Natural killer cell treated with Interleukin-12 subunit alpha and Interleukin-12 subunit beta and Interleukin-15 and Interleukin-18, amount 100 ng/mL, for 72 hours (primary cell): ENCODE data around the gene AQP1. TPM values are rescaled to one million over a fixed set of nuclear protein-coding genes. Genes with fewer than 3 reads are reported as not detected.

Source experiments
- ATAC-seq, 2 donors: fragments of 150-1000 bp; cut with Tn5 transposase in 1 of 2; sonication (Bioruptor Pico), chemical (Tn5 transposase) in 1 of 2; 2 replicates each; pipeline ENCODE4 v1.10.0; 2021
- DNase-seq: peaks from one replicate; pipeline ENCODE4 v3.0.0; 2022; ENCODE audit warnings: low spot score
- H3K27ac Mint-ChIP-seq, 2 donors: 1 replicate in 1 of 2; 2 replicates in 1 of 2; pipeline ENCODE4 v1.8.0; 2022; ENCODE audit warnings: mixed read lengths in 2 of 2, mild to moderate bottlenecking in 1 of 2, moderate library complexity in 1 of 2
- H3K27me3 Mint-ChIP-seq, 2 donors: 1 replicate in 1 of 2; 2 replicates in 1 of 2; pipeline ENCODE4 v1.8.0; 2022; ENCODE audit warnings: mixed read lengths in 2 of 2
- H3K36me3 Mint-ChIP-seq: one replicate; pipeline ENCODE4 v1.8.0; 2022; ENCODE audit warnings: mixed read lengths
- H3K4me1 Mint-ChIP-seq, 2 donors: 1 replicate in 1 of 2; 2 replicates in 1 of 2; pipeline ENCODE4 v1.8.0; 2022; ENCODE audit warnings: low read depth in 2 of 2, mixed read lengths in 2 of 2, mild to moderate bottlenecking in 1 of 2
- H3K4me3 Mint-ChIP-seq: one replicate; pipeline ENCODE4 v1.8.0; 2022; ENCODE audit warnings: mixed read lengths
- H3K9me3 Mint-ChIP-seq: 2 replicates; pipeline ENCODE4 v1.8.0; 2022; ENCODE audit warnings: mixed read lengths
- total RNA-seq, 2 donors: library from RNA; stranded (reverse); gene quantifications; one replicate each; pipeline ENCODE4 v1.2.3, GENCODE V29; 2022

The AQP1 gene
- total RNA-seq, 2 donors from 2014 or later, result 0.14 TPM; not detected in 1

DNA sequence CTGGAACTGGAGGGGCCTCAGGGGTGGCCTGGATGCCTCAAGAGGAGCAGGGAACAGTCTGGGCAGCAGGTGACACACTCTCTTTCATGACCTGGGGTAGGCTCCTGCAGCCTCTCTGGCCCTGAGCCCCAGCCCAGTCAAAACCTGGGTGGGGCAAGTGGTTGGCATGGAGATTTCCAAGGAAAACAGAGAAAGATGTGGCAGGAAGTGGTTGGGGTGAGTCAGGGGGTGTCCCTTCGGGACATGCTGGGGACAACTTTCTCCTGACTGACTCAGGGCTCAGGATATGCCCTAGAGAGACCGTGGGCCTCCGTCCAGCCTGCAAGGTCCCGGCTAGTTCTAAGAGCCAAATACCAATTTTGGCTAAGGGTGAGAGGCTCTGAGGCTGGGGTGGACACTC, 2.9 kb downstream of the AQP1 start:
- Mint-ChIP-seq H3K27me3 (no peaks in the 10 kb centered on the region), H3K4me3 (no peak overlapping the region), H3K27ac (no peak overlapping the region), H3K4me1 (no peaks in the 10 kb centered on the region), H3K36me3 (no peaks in the 10 kb centered on the region), H3K9me3 (no peaks in the 10 kb centered on the region)
- DNase-seq, result no peak
- no peak for ATAC-seq

DNA sequence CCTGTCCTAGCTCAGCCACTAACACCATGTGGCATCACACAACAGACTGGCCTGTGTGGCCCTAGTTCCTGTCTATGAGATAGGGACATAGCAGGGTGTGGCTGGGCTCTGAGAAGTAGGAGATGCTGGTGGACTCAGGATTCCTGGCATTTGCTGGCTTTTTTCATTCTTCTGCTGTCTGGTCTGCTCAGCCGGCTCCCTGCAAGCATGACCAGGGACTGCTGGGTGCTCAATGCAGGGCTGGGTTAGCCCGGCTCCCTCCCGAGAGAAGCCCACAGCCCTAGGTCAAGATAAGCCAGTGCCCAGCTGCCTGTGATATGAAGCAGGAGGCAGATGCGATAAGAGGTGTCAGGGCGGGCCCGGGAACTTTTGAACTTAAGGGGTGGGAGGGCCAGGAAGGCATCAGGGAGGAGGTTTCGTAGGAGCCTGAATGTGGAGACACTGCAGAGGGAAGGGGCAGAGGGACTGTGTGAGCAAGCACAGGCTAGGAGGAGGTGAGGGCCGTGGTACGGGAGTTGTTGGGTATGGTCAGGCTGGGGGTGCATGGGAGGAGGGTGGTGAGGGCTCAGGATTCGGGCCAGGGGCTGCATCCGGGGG, 3.5 kb downstream of the AQP1 start:
- H3K36me3 Mint-ChIP-seq, result no peaks in the 10 kb centered on the region
- H3K4me3 Mint-ChIP-seq, result no peak overlapping the region
- ATAC-seq (no peak), DNase-seq (no peak)
- no peaks in the 10 kb centered on the region for H3K27me3 Mint-ChIP-seq
- no peaks in the 10 kb centered on the region for H3K9me3 Mint-ChIP-seq
- H3K27ac Mint-ChIP-seq, result no peak overlapping the region
- H3K4me1 Mint-ChIP-seq, result no peaks in the 10 kb centered on the region

DNA sequence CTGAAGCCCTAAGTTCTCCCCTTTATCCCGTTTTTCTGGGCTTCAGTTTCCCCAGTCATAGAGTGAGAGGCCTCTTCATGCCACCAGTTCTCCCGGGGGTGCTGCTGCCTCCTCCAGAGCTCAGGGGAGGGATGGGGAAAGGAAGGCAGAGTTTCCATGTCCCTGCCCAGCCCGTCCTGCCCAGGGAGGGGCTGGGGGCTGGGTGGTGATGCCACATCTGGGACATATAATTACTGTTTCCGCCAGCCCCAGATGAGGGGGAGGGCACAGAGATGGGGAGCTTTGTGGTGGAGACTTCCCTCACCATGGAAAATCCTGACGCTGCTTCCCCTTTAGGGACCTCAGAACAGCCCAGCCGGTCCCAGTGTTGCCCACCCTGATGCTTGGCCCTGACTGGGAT, 4.1 kb downstream of the AQP1 start:
- no peaks in the 10 kb centered on the region for H3K4me1 Mint-ChIP-seq
- H3K4me3 Mint-ChIP-seq, result no peak overlapping the region
- no peak overlapping the region for H3K27ac Mint-ChIP-seq
- H3K9me3 Mint-ChIP-seq, result no peaks in the 10 kb centered on the region
- H3K36me3 Mint-ChIP-seq, result no peaks in the 10 kb centered on the region
- DNase-seq (no peak), ATAC-seq (no peak)
- H3K27me3 Mint-ChIP-seq, result no peaks in the 10 kb centered on the region

DNA sequence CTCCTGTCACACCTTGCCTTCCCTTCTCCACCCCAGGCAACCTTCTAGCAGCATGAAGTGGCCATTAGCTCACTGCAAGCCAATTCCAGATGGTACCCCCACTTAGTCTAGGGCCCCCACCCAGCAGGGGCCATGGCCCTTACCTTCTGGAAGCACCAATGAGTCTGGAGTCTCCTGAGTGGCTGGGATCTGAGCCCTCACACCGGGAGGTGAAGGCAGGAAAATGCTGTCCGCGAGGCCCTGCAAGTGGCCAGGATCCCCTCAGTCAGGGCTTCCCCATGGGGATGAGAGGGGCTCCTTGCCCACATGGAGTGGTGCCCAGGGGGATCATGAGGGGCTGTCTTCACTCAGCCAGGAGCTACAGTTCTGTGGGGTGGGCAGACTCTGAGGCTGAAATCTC, 4.6 kb downstream of the AQP1 start:
- Mint-ChIP-seq H3K36me3 (no peaks in the 10 kb centered on the region), H3K9me3 (no peaks in the 10 kb centered on the region), H3K27ac (no peak overlapping the region), H3K4me1 (no peaks in the 10 kb centered on the region), H3K4me3 (no peak overlapping the region), H3K27me3 (no peaks in the 10 kb centered on the region)
- no peak for ATAC-seq
- DNase-seq, result no peak

DNA sequence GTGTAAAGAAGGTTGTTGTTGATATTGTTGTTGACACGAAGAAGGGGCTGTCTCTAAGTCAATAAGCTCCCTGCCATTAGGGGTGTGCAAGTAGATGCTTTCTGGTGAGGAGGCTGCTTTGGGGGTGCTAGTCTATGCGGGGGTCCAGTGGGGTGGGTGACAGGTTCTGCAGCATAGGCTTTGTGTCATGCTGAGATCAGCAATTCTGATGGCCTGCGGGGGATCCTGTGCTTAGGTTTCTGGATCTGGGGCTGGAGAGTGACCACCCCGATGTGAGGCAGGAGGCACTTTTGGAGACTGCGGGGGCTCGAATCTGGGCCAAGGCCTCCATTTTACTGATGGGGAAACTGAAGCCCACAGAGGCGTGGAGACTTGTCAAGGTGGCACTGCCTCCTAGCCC, 5.1 kb downstream of the AQP1 start:
- H3K4me3 Mint-ChIP-seq, result no peak overlapping the region
- no peaks in the 10 kb centered on the region for H3K36me3 Mint-ChIP-seq
- H3K27me3 Mint-ChIP-seq, result no peaks in the 10 kb centered on the region
- no peak for DNase-seq
- no peak overlapping the region for H3K27ac Mint-ChIP-seq
- no peaks in the 10 kb centered on the region for H3K9me3 Mint-ChIP-seq
- no peaks in the 10 kb centered on the region for H3K4me1 Mint-ChIP-seq
- no peak for ATAC-seq

DNA sequence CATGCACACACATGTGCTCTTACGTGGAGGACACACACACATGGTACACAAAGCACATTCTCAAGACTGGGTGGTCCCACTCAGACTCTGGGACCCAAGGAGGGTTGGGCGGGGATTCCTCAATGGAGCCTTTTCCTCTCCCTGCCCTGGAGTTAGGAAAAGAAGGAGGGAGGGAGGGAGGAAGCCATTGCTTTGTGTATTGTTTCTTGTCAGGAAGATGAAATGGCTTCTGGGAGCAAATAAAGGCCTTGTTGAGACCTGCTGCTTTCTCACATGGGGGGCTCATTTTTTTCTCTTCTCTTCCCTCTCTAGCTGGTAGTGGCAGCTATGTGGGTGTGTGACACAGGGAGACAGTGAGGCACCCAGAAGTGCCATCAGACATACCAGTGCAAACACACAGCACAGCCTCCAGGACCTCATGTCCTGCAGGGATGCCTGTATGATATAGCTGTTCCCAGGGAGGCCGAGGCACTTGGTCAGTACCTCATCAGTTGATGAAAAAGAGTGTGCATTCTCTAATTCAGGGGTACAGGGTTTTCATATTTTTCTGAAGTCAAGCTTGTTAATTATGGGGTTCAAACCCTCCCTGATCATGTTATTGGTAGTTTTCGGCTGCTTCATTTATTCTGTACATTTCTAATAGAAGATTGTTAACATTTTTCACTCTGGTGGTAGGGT, 5.7 kb downstream of the AQP1 start:
- ATAC-seq (no peak), DNase-seq (no peak)
- Mint-ChIP-seq H3K9me3 (no peaks in the 10 kb centered on the region), H3K27me3 (no peaks in the 10 kb centered on the region), H3K27ac (no peak overlapping the region), H3K4me1 (no peaks in the 10 kb centered on the region), H3K4me3 (no peak overlapping the region), H3K36me3 (no peaks in the 10 kb centered on the region)

DNA sequence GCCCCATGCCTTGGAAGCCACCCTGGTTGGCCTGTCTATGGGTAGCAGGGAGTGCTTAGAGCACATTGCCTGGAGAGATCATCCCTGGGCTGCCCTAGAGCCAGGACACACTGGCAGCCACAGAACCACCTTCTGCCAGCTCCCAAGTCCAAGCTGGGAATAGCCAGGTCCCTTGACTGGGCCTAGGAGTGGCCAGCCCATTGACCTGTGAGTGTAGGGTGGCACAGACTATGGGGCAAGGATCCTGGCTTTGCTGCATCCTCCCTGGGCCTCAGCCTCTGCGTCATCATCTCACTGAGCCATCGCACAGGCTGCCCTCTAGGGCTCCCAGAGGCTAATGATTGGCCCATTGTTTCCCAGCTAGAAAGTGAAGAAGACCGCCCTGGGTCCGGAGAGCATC, 7.0 kb downstream of the AQP1 start:
- no peak overlapping the region for H3K4me3 Mint-ChIP-seq
- H3K27ac Mint-ChIP-seq, result no peak overlapping the region
- no peaks in the 10 kb centered on the region for H3K9me3 Mint-ChIP-seq
- H3K36me3 Mint-ChIP-seq, result no peaks in the 10 kb centered on the region
- ATAC-seq (no peak), DNase-seq (no peak)
- H3K4me1 Mint-ChIP-seq, result no peaks in the 10 kb centered on the region
- no peaks in the 10 kb centered on the region for H3K27me3 Mint-ChIP-seq

DNA sequence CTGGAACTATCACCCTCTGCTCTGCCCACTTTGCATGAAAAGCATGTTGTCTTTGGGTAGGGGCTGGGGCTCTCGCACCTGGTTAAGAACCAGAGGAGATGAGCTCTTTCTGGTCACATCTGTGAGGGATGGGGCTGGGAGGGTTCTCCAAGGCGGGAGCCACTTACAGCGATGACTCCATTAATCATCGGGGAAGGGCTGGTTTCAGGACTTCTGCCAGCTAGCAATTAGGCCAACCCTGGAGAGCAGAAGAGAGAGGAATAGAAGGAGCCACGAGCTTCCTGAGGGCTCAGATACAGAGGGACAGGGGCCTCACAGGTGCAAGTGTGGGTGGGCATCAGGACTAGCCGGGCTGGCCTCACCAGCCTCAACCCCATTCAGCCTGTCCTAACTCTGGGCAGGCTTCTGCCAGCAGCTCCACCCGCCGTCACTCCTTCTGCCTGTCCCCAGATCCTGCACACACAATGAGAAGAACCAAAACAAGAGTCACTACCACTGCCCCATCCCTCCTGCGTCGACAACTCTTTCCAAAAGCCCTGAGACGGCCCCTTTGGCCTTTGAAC, 8.4 kb downstream of the AQP1 start:
- H3K27ac Mint-ChIP-seq, result no peak overlapping the region
- H3K9me3 Mint-ChIP-seq, result no peaks in the 10 kb centered on the region
- H3K36me3 Mint-ChIP-seq, result no peaks in the 10 kb centered on the region
- H3K4me3 Mint-ChIP-seq, result no peak overlapping the region
- ATAC-seq, result no peak
- no peaks in the 10 kb centered on the region for H3K4me1 Mint-ChIP-seq
- peak; percentile 41 for DNase-seq
- H3K27me3 Mint-ChIP-seq, result no peaks in the 10 kb centered on the region

DNA sequence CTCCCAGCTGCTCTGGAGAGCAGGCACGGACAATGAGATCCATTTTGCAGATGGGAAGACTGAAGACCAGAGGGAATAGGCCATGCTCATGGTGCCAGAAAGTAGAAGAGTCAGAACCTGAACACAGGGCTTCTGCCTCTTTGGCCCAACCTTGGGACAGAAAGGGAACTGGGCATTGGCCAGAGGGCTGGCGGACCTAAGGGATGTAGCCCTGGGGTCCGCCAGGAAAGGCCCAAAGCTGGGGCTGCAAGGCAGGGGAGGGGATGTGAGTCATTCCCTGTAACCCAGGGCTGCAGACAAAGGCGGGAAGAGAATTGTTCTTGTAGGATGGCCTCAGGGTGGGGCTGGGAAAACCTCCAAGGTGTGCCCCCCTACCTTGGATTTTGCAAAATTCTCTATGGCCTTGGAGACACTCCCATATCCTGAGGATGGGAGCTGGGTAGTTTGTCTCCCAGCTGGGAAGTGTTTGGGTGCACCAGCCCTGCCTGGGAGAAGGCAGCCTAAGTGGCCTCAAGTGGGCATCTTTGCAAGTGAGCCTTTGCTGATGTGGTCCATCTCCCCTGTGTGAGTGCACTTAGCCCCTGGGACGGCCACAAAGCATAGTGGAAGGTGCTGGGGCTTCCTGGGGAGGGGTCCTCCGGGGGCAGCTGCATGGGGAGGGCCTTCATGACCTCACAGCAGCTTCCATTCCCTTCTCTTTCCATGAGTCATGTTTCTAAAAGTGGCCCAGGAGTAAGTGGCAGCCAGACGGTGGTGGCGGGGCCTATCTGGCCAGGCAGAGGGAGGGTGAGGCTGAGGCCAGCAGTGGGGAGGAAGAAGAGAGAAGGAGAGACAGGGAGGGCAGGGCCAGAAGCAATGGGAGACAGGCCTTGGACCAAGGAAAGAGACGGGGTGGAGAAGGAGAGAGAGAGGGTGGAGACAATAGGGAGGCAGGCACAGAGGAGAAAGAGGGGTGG, 9.2 kb downstream of the AQP1 start:
- ATAC-seq, result no peak
- H3K36me3 Mint-ChIP-seq, result no peaks in the 10 kb centered on the region
- no peak overlapping the region for H3K4me3 Mint-ChIP-seq
- H3K27ac Mint-ChIP-seq, result no peak overlapping the region
- peak; percentile 41 for DNase-seq
- H3K27me3 Mint-ChIP-seq, result no peaks in the 10 kb centered on the region
- no peaks in the 10 kb centered on the region for H3K4me1 Mint-ChIP-seq
- no peaks in the 10 kb centered on the region for H3K9me3 Mint-ChIP-seq

DNA sequence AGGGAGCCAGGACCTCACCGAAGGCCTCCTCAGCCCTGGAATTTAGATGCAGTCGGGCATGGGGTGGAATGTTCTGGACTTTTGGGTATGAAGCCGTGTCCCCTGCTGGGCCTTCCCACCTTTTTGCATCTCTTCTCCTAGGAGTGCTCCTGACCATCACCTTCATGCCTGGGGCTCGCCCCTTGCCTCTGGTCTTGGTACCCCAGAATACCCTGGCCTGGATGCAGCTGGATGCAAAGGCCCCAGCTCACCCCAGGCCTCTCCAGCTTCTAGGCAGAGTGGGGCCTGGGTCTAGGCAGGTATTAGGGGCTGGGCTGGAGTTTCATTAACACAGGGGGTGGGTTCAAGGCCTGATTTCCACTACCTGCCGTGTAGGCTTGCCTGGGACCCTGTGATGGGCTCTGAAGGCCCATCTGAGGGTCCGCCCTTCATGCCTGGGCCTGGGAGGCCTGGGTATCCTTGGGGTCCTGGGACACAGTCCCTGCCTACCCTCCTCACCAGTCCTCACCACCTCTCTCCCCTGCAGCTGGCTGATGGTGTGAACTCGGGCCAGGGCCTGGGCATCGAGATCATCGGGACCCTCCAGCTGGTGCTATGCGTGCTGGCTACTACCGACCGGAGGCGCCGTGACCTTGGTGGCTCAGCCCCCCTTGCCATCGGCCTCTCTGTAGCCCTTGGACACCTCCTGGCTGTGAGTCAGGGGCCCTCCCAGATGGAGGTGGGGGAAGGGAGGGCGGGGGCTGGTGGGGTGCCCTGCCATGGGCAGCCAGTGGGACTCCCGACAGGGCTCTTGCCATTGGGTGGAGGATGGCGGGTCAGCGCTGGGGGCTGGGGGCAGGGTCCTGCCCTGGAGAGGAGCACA, 10.1 kb downstream of the AQP1 start:
- H3K4me1 Mint-ChIP-seq, result no peaks in the 10 kb centered on the region
- DNase-seq (peak; percentile 46), ATAC-seq (no peak)
- no peak overlapping the region for H3K4me3 Mint-ChIP-seq
- H3K27me3 Mint-ChIP-seq, result no peaks in the 10 kb centered on the region
- H3K9me3 Mint-ChIP-seq, result no peaks in the 10 kb centered on the region
- no peak overlapping the region for H3K27ac Mint-ChIP-seq
- no peaks in the 10 kb centered on the region for H3K36me3 Mint-ChIP-seq

DNA sequence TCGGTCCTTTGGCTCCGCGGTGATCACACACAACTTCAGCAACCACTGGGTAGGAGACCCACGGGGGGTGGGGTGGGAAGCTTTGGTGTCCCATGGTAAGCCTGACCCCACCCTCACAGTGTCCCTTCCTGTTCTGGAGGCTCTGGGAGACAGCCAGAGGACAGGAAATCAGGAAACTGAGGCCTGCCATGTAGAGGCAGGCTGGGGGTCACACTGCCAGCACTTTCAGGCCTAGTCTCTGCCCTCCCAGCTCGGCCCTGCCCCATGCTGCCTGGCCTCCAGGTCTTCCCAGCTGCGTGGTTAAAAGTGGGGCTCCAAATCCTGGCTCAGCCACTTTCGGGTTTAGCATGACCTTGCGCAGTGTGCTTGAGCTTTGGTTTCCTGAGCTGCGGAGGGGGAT, 10.9 kb downstream of the AQP1 start:
- Mint-ChIP-seq H3K4me1 (no peaks in the 10 kb centered on the region), H3K36me3 (no peaks in the 10 kb centered on the region), H3K4me3 (no peak overlapping the region), H3K27me3 (no peaks in the 10 kb centered on the region), H3K27ac (no peak overlapping the region), H3K9me3 (peaks cover 2% of the 10 kb centered on the region)
- DNase-seq (peak; percentile 40), ATAC-seq (no peak)

DNA sequence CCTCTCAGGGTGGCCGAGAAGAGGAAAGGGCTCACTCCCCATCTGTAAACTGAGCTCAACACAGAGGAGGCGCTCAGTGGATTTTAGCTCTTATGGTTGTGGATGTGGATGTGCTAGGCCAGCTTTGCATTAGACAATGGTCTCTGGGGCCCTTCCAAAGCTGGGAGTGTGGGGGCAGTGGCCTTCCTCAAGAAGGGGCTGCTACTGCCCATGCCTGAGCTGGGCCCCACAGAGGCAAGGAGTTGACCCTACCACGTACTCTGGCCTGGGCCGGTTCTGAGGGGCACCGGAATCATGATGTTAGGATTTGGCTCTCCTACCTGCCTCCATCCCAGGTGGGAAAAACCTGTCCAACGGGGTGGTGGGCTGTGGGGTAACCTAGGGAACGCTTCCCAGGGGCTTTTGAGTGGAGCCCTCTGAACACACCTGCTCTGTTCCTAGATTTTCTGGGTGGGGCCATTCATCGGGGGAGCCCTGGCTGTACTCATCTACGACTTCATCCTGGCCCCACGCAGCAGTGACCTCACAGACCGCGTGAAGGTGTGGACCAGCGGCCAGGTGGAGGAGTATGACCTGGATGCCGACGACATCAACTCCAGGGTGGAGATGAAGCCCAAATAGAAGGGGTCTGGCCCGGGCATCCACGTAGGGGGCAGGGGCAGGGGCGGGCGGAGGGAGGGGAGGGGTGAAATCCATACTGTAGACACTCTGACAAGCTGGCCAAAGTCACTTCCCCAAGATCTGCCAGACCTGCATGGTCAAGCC, 11.5 kb downstream of the AQP1 start:
- Mint-ChIP-seq H3K27ac (no peak overlapping the region), H3K27me3 (no peaks in the 10 kb centered on the region), H3K9me3 (peaks cover 2% of the 10 kb centered on the region), H3K36me3 (no peaks in the 10 kb centered on the region), H3K4me3 (no peak overlapping the region), H3K4me1 (no peaks in the 10 kb centered on the region)
- ATAC-seq, result no peak
- peak; percentile 39 for DNase-seq
